RWPE1 (cell line): ENCODE results near the gene STXBP2.

Experiments
- CTCF ChIA-PET: fragments of 350-600 bp; sonication (Branson Sonifier 250); formaldehyde crosslinking; extraction: SDS; loops from one replicate; lab custom pipeline; 2021; lab: Yijun Ruan, JAX
- POLR2A ChIA-PET: fragments of 400-600 bp; formaldehyde crosslinking; extraction: SDS; loops from one replicate; lab custom pipeline; 2020; ENCODE audit warnings: antibody characterized with exemption; ENCODE audit not compliant: low non-redundant PET; lab: Yijun Ruan, JAX
- DNase-seq: peaks from one replicate; pipeline ENCODE4 v3.0.0; 2012; ENCODE audit warnings: low spot score
- H3K27ac ChIP-seq: fragments of 450-650 bp; 2 replicates; pipeline ENCODE4 v1.5.1; 2017
- CTCF ChIP-seq: fragments of 450-650 bp; conservative IDR thresholded peaks from 2 replicates; pipeline ENCODE4 v1.5.1; 2017; ENCODE audit warnings: low read depth, mild to moderate bottlenecking

Gene STXBP2

GRCh38 chr19:7687177-7687576 lies 50.3 kb downstream of the STXBP2 start:
- POLR2A ChIA-PET = no interaction called here
- CTCF ChIA-PET = interaction anchor here (1.2 kb wide), 1 partner anchor 9 kb away, joined by 4 read pairs; no protein-coding TSS in a partner anchor
- no peak for TF ChIP-seq CTCF
- no peak overlapping the region for H3K27ac ChIP-seq
- no peak for DNase-seq

- ChIA-PET CTCF (interaction anchor here (1.1 to 1.6 kb wide), 2 partner anchors 8 to 121 kb away, joined by 4 read pairs; partner anchors contain the start of gene TRAPPC5), POLR2A (no interaction called here)
Observed at GRCh38 chr19:7689165-7689564, 52.3 kb downstream of the STXBP2 start.

GRCh38 chr19:7690779-7691258 lies 53.9 kb downstream of the STXBP2 start:
- ChIA-PET CTCF (no interaction called here), POLR2A (no interaction called here)
- H3K27ac ChIP-seq = no peak overlapping the region
- TF ChIP-seq CTCF = no peak
- no peak for DNase-seq

More at GRCh38 chr19:7689165-7689564, 52.3 kb downstream of the STXBP2 start:
- no peak overlapping the region for H3K27ac ChIP-seq
- DNase-seq = no peak
- no peak for TF ChIP-seq CTCF

GRCh38 chr19:7691497-7691896 lies 54.6 kb downstream of the STXBP2 start:
- H3K27ac ChIP-seq = no peak overlapping the region
- no peak for TF ChIP-seq CTCF
- ChIA-PET POLR2A (no interaction called here), CTCF (no interaction called here)
- no peak for DNase-seq

- no peak for TF ChIP-seq CTCF
- POLR2A ChIA-PET = interaction anchor here (0.6 kb wide), 1 partner anchor 190 kb away, joined by 7 read pairs; no protein-coding TSS in a partner anchor
- CTCF ChIA-PET = no interaction called here
- DNase-seq = no peak
- no peak overlapping the region for H3K27ac ChIP-seq
Observed at GRCh38 chr19:7692417-7693088, 55.6 kb downstream of the STXBP2 start.

- H3K27ac ChIP-seq = no peak overlapping the region
- no peak for TF ChIP-seq CTCF
- no peak for DNase-seq
- ChIA-PET POLR2A (no interaction called here), CTCF (no interaction called here)
Observed at GRCh38 chr19:7694499-7694898, 57.6 kb downstream of the STXBP2 start.
